IMR-90 (cell line): ENCODE measurements around the gene DMAP1. TPM values are rescaled to one million over a fixed set of nuclear protein-coding genes. Genes with fewer than 3 reads are reported as not detected.

Experiments used
- ATAC-seq: fragments of 200-7000 bp; cut with Tn5 transposase; 2 replicates; pipeline ENCODE4 v1.9.1; 2020; ENCODE audit warnings: low read depth, mild to moderate bottlenecking, moderate library complexity
- BruUV-seq: library from RNA; stranded (reverse); fragments of 400-500 nt; replicated peaks from 2 replicates; lab custom pipeline; 2021; lab: Mats Ljungman, UMichigan
- CTCF ChIA-PET: fragments of 300-600 bp; formaldehyde crosslinking; extraction: SDS; loops from one replicate; lab custom pipeline; 2021; ENCODE audit warnings: antibody characterized with exemption; lab: Yijun Ruan, JAX
- POLR2A ChIA-PET: fragments of 300-600 bp; sonication (Branson Sonifier 250); formaldehyde crosslinking; loops from one replicate; lab custom pipeline; 2022; ENCODE audit warnings: antibody characterized with exemption; ENCODE audit not compliant: unreplicated experiment; lab: Charles Lee
- DNase-seq: peaks from one replicate; pipeline ENCODE4 v3.0.0; 2013
- H2AFZ ChIP-seq: replicated peaks from 2 replicates; pipeline ENCODE3; 2013; ENCODE audit warnings: low read length, mild to moderate bottlenecking; ENCODE audit not compliant: poor library complexity
- H2AK5ac ChIP-seq: 2 replicates; pipeline ENCODE4 v1.6.1; 2013; ENCODE audit warnings: low read depth, low read length, inconsistent platforms
- H2AK9ac ChIP-seq: replicated peaks from 2 replicates; pipeline ENCODE3; 2013; ENCODE audit warnings: mild to moderate bottlenecking, low read depth, low read length, moderate library complexity; ENCODE audit not compliant: poor library complexity
- H2BK120ac ChIP-seq: 2 replicates; pipeline ENCODE4 v1.6.1; 2013; ENCODE audit warnings: low read depth, low read length, inconsistent platforms
- H2BK15ac ChIP-seq: 3 replicates; pipeline ENCODE4 v1.6.1; 2013; ENCODE audit warnings: low read depth, low read length, inconsistent platforms
- H2BK20ac ChIP-seq: 2 replicates; pipeline ENCODE4 v1.6.1; 2013; ENCODE audit warnings: low read depth, mild to moderate bottlenecking, inconsistent platforms, low read length, moderate library complexity
- H2BK5ac ChIP-seq: 2 replicates; pipeline ENCODE4 v1.6.1; 2013; ENCODE audit warnings: mild to moderate bottlenecking, low read depth, low read length, inconsistent platforms; ENCODE audit not compliant: poor library complexity, severe bottlenecking
- H3K14ac ChIP-seq: replicated peaks from 2 replicates; pipeline ENCODE4 v1.6.1; 2013; ENCODE audit warnings: low read depth, low read length, inconsistent platforms
- H3K18ac ChIP-seq: 2 replicates; pipeline ENCODE4 v1.6.1; 2013; ENCODE audit warnings: low read depth, low read length, control low read depth
- H3K23ac ChIP-seq: 2 replicates; pipeline ENCODE4 v1.6.1; 2013; ENCODE audit warnings: low read depth, low read length, inconsistent platforms
- H3K27ac ChIP-seq: 2 replicates; pipeline ENCODE4 v1.5.1; 2013; ENCODE audit warnings: mild to moderate bottlenecking, control low read depth, low read length; ENCODE audit not compliant: insufficient read depth
- H3K27me3 ChIP-seq: 2 replicates; pipeline ENCODE4 v1.6.1; 2013; ENCODE audit warnings: low read length; ENCODE audit not compliant: control insufficient read depth, insufficient read depth
- H3K36me3 ChIP-seq: 2 replicates; pipeline ENCODE4 v1.6.1; 2013; ENCODE audit warnings: low read length, mixed read lengths; ENCODE audit not compliant: control insufficient read depth, insufficient read depth
- H3K4ac ChIP-seq: 2 replicates; pipeline ENCODE4 v1.6.1; 2013; ENCODE audit warnings: low read depth, low read length, inconsistent platforms
- H3K4me1 ChIP-seq: 2 replicates; pipeline ENCODE4 v1.6.1; 2013; ENCODE audit warnings: low read length, mixed read lengths; ENCODE audit not compliant: control insufficient read depth, insufficient read depth
- H3K4me2 ChIP-seq: 2 replicates; pipeline ENCODE4 v1.6.1; 2013; ENCODE audit warnings: low read depth, mild to moderate bottlenecking, control low read depth, low read length, moderate library complexity
- H3K4me3 ChIP-seq: 2 replicates; pipeline ENCODE4 v1.5.1; 2013; ENCODE audit warnings: low read depth, mild to moderate bottlenecking, control low read depth, low read length, moderate library complexity; ENCODE audit not compliant: insufficient read depth
- H3K56ac ChIP-seq: 2 replicates; pipeline ENCODE4 v1.6.1; 2013; ENCODE audit warnings: low read length, inconsistent platforms; ENCODE audit not compliant: insufficient read depth; ENCODE audit errors: extremely low read depth
- H3K79me1 ChIP-seq, 2 experiments: 2 replicates each; pipeline ENCODE4 v1.6.1; 2013; ENCODE audit warnings: low read length in 2 of 2, inconsistent platforms in 1 of 2, low read depth in 1 of 2
- H3K9ac ChIP-seq: 2 replicates; pipeline ENCODE4 v1.6.1; 2013; ENCODE audit warnings: low read depth, low read length, control low read depth
- H3K9me1 ChIP-seq: 2 replicates; pipeline ENCODE4 v1.6.1; 2013; ENCODE audit warnings: low read length, inconsistent platforms; ENCODE audit not compliant: insufficient read depth
- H3K9me3 ChIP-seq: 2 replicates; pipeline ENCODE4 v1.6.1; 2013; ENCODE audit warnings: low read length; ENCODE audit not compliant: control insufficient read depth, insufficient read depth
- H4K20me1 ChIP-seq: 2 replicates; pipeline ENCODE4 v1.6.1; 2013; ENCODE audit warnings: low read length, inconsistent platforms; ENCODE audit not compliant: insufficient read depth
- H4K5ac ChIP-seq: 2 replicates; pipeline ENCODE4 v1.6.1; 2013; ENCODE audit warnings: mild to moderate bottlenecking, low read depth, low read length, control low read depth
- H4K8ac ChIP-seq, 2 experiments: 2 replicates each; pipeline ENCODE4 v1.6.1; 2013; ENCODE audit warnings: low read depth in 2 of 2, low read length in 2 of 2, control low read depth in 1 of 2, inconsistent platforms in 1 of 2
- H4K91ac ChIP-seq: 2 replicates; pipeline ENCODE4 v1.6.1; 2013; ENCODE audit warnings: low read depth, low read length, inconsistent platforms; ENCODE audit not compliant: insufficient read depth
- CHD1 ChIP-seq: IDR thresholded peaks from 2 replicates; pipeline ENCODE4 v1.6.1; 2012; ENCODE audit warnings: low read depth, low read length, improper control_type of control experiment
- CTCF ChIP-seq: conservative IDR thresholded peaks from 2 replicates; pipeline ENCODE4 v1.5.1; 2012; ENCODE audit warnings: mild to moderate bottlenecking, low read depth, low read length, improper control_type of control experiment
- FOS ChIP-seq: fragments of 150-350 bp; IDR thresholded peaks from 2 replicates; pipeline ENCODE4 v1.6.1; 2016; ENCODE audit warnings: low read depth, low read length
- MAFK ChIP-seq: IDR thresholded peaks from 2 replicates; pipeline ENCODE4 v1.6.1; 2012; ENCODE audit warnings: low read depth, low read length, improper control_type of control experiment
- MXI1 ChIP-seq: IDR thresholded peaks from 2 replicates; pipeline ENCODE4 v1.6.1; 2012; ENCODE audit warnings: low read depth, mild to moderate bottlenecking, low read length, moderate library complexity, borderline replicate concordance
- NFE2L2 ChIP-seq: fragments of 150-350 bp; IDR thresholded peaks from 2 replicates; pipeline ENCODE4 v1.6.1; 2016; ENCODE audit warnings: low read depth, mild to moderate bottlenecking, low read length
- POLR2A ChIP-seq: IDR thresholded peaks from 2 replicates; pipeline ENCODE4 v1.6.1; 2012; ENCODE audit warnings: mild to moderate bottlenecking, low read depth, low read length
- RAD21 ChIP-seq: IDR thresholded peaks from 2 replicates; pipeline ENCODE4 v1.6.1; 2012; ENCODE audit warnings: low read length, improper control_type of control experiment
- RCOR1 ChIP-seq: IDR thresholded peaks from 2 replicates; pipeline ENCODE4 v1.6.1; 2012; ENCODE audit warnings: mild to moderate bottlenecking, low read length, improper control_type of control experiment; ENCODE audit not compliant: insufficient replicate concordance
- RFX5 ChIP-seq: IDR thresholded peaks from 2 replicates; pipeline ENCODE4 v1.8.0; 2012; ENCODE audit warnings: low read depth, mild to moderate bottlenecking, low read length, moderate library complexity
- SMC3 ChIP-seq: fragments of 150-350 bp; IDR thresholded peaks from 2 replicates; pipeline ENCODE4 v1.6.1; 2016; ENCODE audit warnings: low read depth, mild to moderate bottlenecking, antibody characterized with exemption, low read length, moderate library complexity
- WGBS, 2 experiments: methylation state at CpG; one replicate each; pipeline versions ENCODE4 v1.1.5 to v1.1.7; 2013; ENCODE audit warnings: missing lambda C conversion rate in 2 of 2; ENCODE audit not compliant: insufficient read length in 1 of 2; ENCODE audit errors: extremely low coverage in 2 of 2; 5-methylcytosine and 5-hydroxymethylcytosine counted together
- dilution Hi-C: fragments of 300-500 bp; cut with HindIII; formaldehyde crosslinking; loops from one replicate; pipeline ENCODE4 v1.14.3; 2018; ENCODE audit warnings: low sequenced_read_pairs; ENCODE audit not compliant: unreplicated experiment
- in situ Hi-C: fragments of 300-500 bp; cut with MboI; formaldehyde crosslinking; loops from 3 replicates; pipeline ENCODE4 v1.14.3; 2019; ENCODE audit warnings: low sequenced_read_pairs, inconsistent platforms, mixed read lengths
- intact Hi-C: fragments of 100-400 bp; cut with micrococcal nuclease; formaldehyde crosslinking; loops from 2 replicates; pipeline ENCODE4 v1.10.0; 2022
- polyA plus RNA-seq, 3 experiments: library from polyadenylated mRNA; depleted of rRNA; stranded (reverse); fragments of >200 nt; gene quantifications; 2 replicates each; pipeline ENCODE4 v1.2.3, GENCODE V29; 2012; ENCODE audit warnings: low replicate concordance in 1 of 3
- total RNA-seq: library from RNA; depleted of rRNA; stranded (reverse); fragments of >200 nt; gene quantifications from 2 replicates; pipeline ENCODE4 v1.2.3, GENCODE V29; 2012

DMAP1 gene
- total and polyA plus RNA-seq, 2 of the 4 experiments (the other 2 are of a cell fraction) = 22.2 to 34.3 TPM

DNA sequence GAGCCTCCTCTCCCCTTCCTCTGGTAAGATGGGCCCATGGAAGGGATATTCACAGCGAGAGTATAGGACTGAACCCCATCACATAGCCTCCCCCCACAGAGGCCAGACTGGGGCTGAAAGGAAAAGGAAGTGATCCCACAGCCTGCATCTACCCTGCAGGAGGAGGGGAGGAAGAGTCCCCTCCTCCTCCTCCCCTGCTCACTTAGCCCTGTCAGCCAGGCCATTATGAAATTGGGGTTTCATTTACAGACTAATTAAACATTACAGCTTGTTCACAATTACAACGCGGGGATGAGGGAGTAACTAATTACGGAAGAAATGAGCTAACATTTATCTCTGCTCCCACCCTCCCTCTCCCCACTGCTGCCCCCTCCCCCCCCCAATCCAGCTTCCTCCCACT is 25.4 kb downstream of the DMAP1 start:
- Histone ChIP-seq H2BK20ac (no peak overlapping the region), H3K18ac (no peak overlapping the region), H3K9me1 (peaks cover 13% of the 10 kb centered on the region), H4K91ac (no peak overlapping the region), H3K27me3 (no peaks in the 10 kb centered on the region), H3K9ac (no peak overlapping the region), H2BK5ac (no peak overlapping the region), H2AK5ac (0 out of 2 replicates have a peak overlapping the region, but pooled peaks have one; percentile 15), H3K14ac (no peak overlapping the region), H3K23ac (no peak overlapping the region; the same call in 1 of the 2 replicates), H3K4me2 (no peak overlapping the region), H3K4me3 (no peak overlapping the region), H3K79me1 (peaks cover 0 to 3% of the 10 kb centered on the region in 2 experiments; a peak in 1 of 4 replicates), H3K27ac (no peak overlapping the region), H2BK15ac (no peak overlapping the region), H4K5ac (no peak overlapping the region), H4K20me1 (peaks cover 4% of the 10 kb centered on the region; the same call in 1 of the 2 replicates), H3K4me1 (peaks cover 11% of the 10 kb centered on the region), H2AFZ (peak overlapping the region; percentile 67), H3K4ac (no peak overlapping the region; the same call in 1 of the 2 replicates), H2BK120ac (no peak overlapping the region), H3K36me3 (peaks cover 3% of the 10 kb centered on the region; the same call in 1 of the 2 replicates), H3K56ac (no peak overlapping the region), H2AK9ac (no peak overlapping the region), H4K8ac (no peak overlapping the region), H3K9me3 (no peaks in the 10 kb centered on the region)
- DNase-seq (no peak), ATAC-seq (no peak)
- intact Hi-C loops = no loop called here
- ChIA-PET POLR2A (no interaction called here), CTCF (interaction anchor here (1.2 to 1.3 kb wide), 2 partner anchors 19 to 21 kb away, joined by 3 read pairs; no protein-coding TSS in a partner anchor)
- no CpG with 5 or more reads among the region's 4 CpGs for WGBS, 2 experiments
- in situ Hi-C loops = no loop called here
- TF ChIP-seq FOS = no peak
- no peak for TF ChIP-seq SMC3
- TF ChIP-seq POLR2A = no peak
- TF ChIP-seq RCOR1 = no peak
- no peak for TF ChIP-seq RFX5
- no peak for TF ChIP-seq RAD21
- TF ChIP-seq CHD1 = no peak
- TF ChIP-seq CTCF = no peak
- no peak for TF ChIP-seq NFE2L2
- no peak for TF ChIP-seq MAFK
- TF ChIP-seq MXI1 = no peak
- BruUV-seq = no TSS peak
- dilution Hi-C loops = no loop called here
